Kidney epithelial cell (primary cell): ENCODE results near the gene GFOD1. TPM values are rescaled to one million over a fixed set of nuclear protein-coding genes. Genes with fewer than 3 reads are reported as not detected.
"Not testable (repeated sequence)": the region's sequence is repeated elsewhere in the genome, so short reads cannot be mapped to it uniquely, and the experiment has no call there.

ENCODE experiments used
- DNase-seq: peaks from one replicate; pipeline ENCODE4 v3.0.0-alpha.2; 2010; ENCODE audit warnings: low read depth
- H3K27me3 ChIP-seq: 2 replicates; pipeline ENCODE4 v1.6.0; 2011; ENCODE audit warnings: low read length; ENCODE audit not compliant: control insufficient read depth, insufficient read depth
- H3K36me3 ChIP-seq: 2 replicates; pipeline ENCODE4 v1.5.1; 2011; ENCODE audit warnings: low read length; ENCODE audit not compliant: control insufficient read depth, insufficient read depth
- H3K4me3 ChIP-seq: 2 replicates; pipeline ENCODE4 v1.5.1; 2011; ENCODE audit warnings: low read depth, mild to moderate bottlenecking, control low read depth, low read length
- total RNA-seq: library from RNA; depleted of rRNA; stranded (reverse); fragments of >200 nt; gene quantifications from 2 replicates; pipeline ENCODE4 v1.2.3, GENCODE V29; 2015
- TF ChIP-seq, protein P1 (sequence below): IDR thresholded peaks from 2 replicates; pipeline ENCODE4 v1.5.1; 2011; ENCODE audit warnings: mild to moderate bottlenecking, moderate library complexity, low read length, control low read depth, inconsistent platforms; ENCODE audit not compliant: insufficient read depth, poor library complexity, severe bottlenecking

Gene GFOD1
- total RNA-seq, 1 donor from 2014 or later = 0.75 TPM

DNA sequence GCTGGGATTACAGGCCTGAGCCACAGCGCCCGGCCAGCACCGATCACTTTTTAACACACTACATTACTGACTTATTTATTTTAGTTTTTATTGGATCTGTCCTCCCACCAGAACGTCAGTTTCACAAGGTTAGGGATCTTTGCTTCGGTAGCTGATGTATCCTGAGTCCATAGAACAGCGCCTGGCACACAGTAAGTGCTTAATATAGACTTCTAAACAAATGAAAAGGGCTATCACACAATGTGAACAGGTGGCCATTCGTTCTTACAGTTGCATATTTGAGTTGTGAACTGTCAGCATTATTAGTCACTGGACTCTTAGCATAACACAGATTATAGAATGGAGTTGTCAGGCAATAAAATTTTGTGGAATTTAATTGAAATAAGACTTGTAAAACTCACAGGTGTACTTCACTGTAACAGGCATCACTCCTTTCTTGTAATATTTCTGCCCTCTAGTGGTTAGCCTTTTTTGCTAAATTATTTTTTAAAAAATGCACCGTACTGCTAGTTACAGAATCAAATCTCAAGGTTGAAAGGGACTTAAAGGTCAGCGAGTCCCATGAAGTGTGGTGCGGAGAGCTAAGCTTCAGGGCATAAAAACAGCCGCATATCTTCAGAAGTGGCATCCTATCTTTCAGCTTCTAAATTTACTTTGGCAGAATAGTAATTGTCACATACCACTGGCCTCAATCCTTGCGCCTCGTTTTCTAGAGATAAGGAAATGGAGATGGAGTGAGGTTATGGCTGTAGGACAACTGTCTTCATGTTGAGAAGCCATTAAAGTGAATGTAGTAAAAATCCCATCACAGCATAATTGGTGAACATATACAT is 155.7 kb downstream of the GFOD1 start:
- TF ChIP-seq, protein P1, sequence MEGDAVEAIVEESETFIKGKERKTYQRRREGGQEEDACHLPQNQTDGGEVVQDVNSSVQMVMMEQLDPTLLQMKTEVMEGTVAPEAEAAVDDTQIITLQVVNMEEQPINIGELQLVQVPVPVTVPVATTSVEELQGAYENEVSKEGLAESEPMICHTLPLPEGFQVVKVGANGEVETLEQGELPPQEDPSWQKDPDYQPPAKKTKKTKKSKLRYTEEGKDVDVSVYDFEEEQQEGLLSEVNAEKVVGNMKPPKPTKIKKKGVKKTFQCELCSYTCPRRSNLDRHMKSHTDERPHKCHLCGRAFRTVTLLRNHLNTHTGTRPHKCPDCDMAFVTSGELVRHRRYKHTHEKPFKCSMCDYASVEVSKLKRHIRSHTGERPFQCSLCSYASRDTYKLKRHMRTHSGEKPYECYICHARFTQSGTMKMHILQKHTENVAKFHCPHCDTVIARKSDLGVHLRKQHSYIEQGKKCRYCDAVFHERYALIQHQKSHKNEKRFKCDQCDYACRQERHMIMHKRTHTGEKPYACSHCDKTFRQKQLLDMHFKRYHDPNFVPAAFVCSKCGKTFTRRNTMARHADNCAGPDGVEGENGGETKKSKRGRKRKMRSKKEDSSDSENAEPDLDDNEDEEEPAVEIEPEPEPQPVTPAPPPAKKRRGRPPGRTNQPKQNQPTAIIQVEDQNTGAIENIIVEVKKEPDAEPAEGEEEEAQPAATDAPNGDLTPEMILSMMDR = peak; percentile 51
- Histone ChIP-seq H3K4me3 (no peak overlapping the region), H3K27me3 (no peaks in the 10 kb centered on the region), H3K36me3 (no peaks in the 10 kb centered on the region)
- DNase-seq = no peak

DNA sequence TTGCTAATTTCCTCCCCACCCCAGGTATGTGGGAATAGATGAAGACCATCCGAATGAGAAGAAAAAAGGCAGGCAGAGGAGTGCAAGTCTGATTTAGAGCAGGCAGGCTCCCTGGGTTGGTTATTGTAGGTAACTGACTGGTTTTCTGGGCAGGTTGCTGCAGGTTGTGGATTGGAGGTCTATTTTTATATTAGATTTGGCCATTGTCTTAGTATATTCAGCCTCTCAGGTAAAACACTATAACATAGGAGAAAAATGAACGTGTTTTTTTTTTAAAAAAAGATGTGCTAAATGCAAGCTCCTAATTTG is 158.6 kb downstream of the GFOD1 start:
- Histone ChIP-seq H3K36me3 (no peaks in the 10 kb centered on the region), H3K4me3 (peak overlapping the region; percentile 99), H3K27me3 (no peaks in the 10 kb centered on the region)
- no peak for DNase-seq
- TF ChIP-seq, protein P1 = no peak

DNA sequence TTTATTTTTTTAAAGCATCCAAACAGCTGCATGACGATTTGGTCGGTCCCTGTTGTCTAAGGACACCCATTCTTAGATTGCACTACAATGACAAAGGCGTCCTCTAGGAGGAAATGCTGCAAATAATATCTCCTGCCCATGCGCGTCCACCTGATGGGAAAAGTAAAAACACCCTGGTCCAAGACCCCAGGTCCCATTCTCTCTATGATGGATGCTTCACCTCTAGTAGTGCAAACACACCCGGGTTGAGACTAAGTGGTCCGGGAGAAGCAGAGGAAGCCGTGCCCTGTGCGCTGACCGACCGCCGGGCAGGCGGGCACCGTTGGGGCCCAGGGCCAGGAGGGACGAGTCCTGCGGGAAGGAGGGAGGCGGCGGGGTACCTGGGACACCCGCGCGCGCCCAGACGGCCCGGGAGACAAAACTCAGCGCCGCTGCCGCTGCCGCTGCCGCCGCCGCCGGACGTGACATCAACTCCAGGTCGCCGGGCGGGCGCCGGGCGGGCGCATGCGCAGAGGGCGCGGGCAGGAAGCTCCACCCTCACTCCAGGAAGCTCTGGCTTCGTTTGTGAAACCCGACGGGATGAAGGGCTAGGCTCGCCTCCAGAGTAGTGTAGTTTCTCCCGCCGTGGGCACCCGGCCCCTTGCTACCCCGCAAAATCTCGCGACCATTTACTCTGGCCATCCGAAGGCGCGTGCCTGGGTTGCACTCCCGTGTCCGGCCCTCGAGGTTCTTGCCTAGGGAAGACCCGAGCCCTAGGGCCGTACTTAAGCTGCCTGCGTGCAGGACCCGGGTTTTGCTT is 159.1 kb downstream of the GFOD1 start, which contains the start of gene TBC1D7:
Gene TBC1D7 (minus strand): TSS at position 462 of the 799 bp plus-strand sequence. CDS start 1,639 bp downstream, outside the sequence.
- Histone ChIP-seq H3K27me3 (no peaks in the 10 kb centered on the region), H3K36me3 (no peaks in the 10 kb centered on the region), H3K4me3 (peak within 1 kb of the TSS; percentile 99)
- TF ChIP-seq, protein P1 = peak; percentile 9
- peak; percentile 67 for DNase-seq

DNA sequence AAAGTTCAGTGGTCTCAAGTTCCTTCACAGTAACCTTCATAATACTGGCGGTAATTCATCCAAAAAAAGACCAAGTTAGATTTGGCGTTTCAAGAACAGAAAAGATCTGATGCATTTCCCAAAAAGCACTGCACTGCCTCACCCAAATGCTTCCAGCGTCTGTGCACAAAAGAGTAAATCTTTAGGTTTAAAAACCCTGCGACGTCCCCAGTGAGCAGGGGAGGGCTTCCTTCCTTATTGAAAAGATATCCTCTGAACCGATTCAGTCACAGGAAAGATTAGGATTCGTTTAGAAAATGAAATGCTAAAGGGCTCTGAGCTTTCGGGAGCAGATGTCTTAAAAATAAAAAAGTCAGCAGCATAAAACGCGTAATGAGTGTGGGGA is 159.7 kb downstream of the GFOD1 start:
- H3K4me3 ChIP-seq = peak overlapping the region; percentile 99
- TF ChIP-seq, protein P1 = no peak
- DNase-seq = no peak

GRCh38 chr6:13326031-13326586 is 161.3 kb downstream of the GFOD1 start:
- DNase-seq, H3K4me3 ChIP-seq, H3K27me3 ChIP-seq, H3K36me3 ChIP-seq: not testable (repeated sequence)

More for the DNA sequence above, 159.7 kb downstream of the GFOD1 start:
- no peaks in the 10 kb centered on the region for H3K27me3 ChIP-seq
- H3K36me3 ChIP-seq = no peaks in the 10 kb centered on the region

- TF ChIP-seq, protein P1 = no peak
- Histone ChIP-seq H3K36me3 (peaks cover 2% of the 10 kb centered on the region), H3K4me3 (no peak overlapping the region), H3K27me3 (no peaks in the 10 kb centered on the region)
- DNase-seq = no peak
Measured at GRCh38 chr6:13319891-13320564, 167.4 kb downstream of the GFOD1 start.
